Measurements from ENCODE around the gene ZNF580. TPM values are rescaled to one million over a fixed set of nuclear protein-coding genes. Genes with fewer than 3 reads are reported as not detected.

Gene ZNF580
- total RNA-seq, 1 donor from 2014 or later, result 81.2 TPM

DNA sequence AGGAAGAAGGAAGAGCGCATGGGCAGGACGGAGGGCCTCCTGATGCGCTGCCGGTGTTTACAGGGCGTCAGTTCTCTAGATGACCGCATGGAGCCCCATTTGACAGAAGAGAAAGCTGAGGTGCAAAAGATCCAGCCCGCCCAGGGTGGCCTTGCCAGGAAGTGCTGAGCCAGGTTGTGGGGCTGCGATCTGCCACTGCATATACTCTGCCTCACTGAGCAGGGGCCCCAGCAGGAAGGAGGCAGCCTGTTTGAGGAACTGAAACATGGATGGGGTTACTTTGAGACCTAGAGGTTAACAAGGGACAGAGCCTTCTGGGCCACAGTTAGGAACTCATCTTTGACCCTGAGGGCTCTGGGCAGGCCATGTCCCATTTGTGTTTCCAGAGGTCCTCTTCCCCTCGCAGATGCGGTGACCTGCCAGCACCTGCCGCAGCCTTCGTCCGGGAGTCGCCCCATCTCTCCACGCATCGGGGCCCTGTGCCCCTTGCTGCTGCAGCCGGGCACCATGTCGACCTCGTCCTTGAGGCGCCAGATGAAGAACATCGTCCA lies 37.4 kb downstream of the ZNF580 start:
- Mint-ChIP-seq H3K4me1 (peaks cover 69% of the 10 kb centered on the region), H3K27ac (peak overlapping the region; percentile 83), H3K36me3 (ENCODE audit: low read depth) (peaks cover 68% of the 10 kb centered on the region), H3K4me3 (peak overlapping the region; percentile 89), H3K9me3 (no peaks in the 10 kb centered on the region), H3K27me3 (no peaks in the 10 kb centered on the region)
- CTCF ChIA-PET, result interaction anchor here (0.9 to 2.4 kb wide), 3 partner anchors 24 to 131 kb away, joined by 3 to 6 read pairs (median 3); partner anchors contain the start of gene U2AF2
- ATAC-seq (ENCODE audit: low read depth) (peak; percentile 86), DNase-seq (peak; percentile 72)
- intact Hi-C loops (cut with micrococcal nuclease), result loop anchor here (1.0 kb wide), 1 partner anchor 24 kb away; no protein-coding TSS in a partner anchor
- POLR2A ChIA-PET, result interaction anchor here (0.5 to 1.4 kb wide), 7 partner anchors 24 to 637 kb away, joined by 3 to 11 read pairs (median 3); partner anchors contain the start of genes U2AF2, UBE2S, ZNF581 and ZNF865
- TF ChIP-seq CTCF (IDR thresholded peaks at IDR 0.05), result no peak

DNA sequence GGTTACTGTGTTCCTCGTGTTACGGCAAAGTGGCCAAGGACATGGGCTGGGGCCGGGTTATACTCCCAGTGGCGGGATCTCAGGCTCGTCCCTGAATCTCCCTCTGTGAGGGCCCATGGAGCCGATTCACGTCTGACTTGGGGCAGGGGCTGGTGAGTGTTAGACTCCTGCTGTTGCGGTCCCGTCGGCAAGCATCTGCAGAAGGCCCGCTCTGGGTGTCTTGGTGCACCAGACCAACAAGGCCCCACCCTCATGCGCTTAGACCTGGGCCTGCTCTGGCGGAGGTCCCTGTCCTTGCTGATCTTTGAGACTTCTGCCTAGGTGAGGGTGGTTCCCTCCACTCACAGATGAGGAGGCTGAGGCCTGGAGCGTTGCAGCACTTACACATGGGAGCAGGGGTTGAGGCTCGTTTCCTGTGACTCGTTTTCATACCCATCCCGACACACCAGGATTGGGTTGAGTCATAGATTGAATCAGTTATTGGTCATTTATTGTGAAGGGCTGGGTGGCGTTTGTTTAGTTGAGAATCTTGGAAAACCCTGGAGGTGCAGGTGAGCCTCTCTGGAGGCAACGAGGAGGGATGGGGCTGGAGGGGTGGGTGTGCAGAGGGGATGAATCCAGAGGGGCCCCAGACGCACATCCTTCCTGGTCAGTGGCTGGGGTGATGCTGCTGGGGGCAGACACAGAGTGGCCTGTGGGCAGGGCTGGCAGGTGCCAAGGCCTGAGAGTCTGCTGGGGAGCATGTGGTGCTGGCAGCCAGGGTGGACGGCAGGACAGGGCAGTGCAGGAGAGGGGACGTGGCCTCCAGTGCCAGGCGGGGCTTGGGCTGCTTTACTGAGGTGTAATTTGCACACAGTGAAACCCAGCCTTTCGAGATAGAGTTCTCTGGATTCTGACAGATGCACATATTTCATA lies 38.8 kb downstream of the ZNF580 start:
- ATAC-seq (ENCODE audit: low read depth) (no peak), DNase-seq (no peak)
- Mint-ChIP-seq H3K36me3 (ENCODE audit: low read depth) (peaks cover 70% of the 10 kb centered on the region), H3K9me3 (no peaks in the 10 kb centered on the region), H3K27me3 (no peaks in the 10 kb centered on the region), H3K4me1 (peaks cover 66% of the 10 kb centered on the region), H3K27ac (peak overlapping the region; percentile 24), H3K4me3 (no peak overlapping the region)
- TF ChIP-seq CTCF (IDR thresholded peaks at IDR 0.05), result no peak
- intact Hi-C loops (cut with micrococcal nuclease), result no loop called here
- CTCF ChIA-PET, result no interaction called here
- POLR2A ChIA-PET, result no interaction called here

DNA sequence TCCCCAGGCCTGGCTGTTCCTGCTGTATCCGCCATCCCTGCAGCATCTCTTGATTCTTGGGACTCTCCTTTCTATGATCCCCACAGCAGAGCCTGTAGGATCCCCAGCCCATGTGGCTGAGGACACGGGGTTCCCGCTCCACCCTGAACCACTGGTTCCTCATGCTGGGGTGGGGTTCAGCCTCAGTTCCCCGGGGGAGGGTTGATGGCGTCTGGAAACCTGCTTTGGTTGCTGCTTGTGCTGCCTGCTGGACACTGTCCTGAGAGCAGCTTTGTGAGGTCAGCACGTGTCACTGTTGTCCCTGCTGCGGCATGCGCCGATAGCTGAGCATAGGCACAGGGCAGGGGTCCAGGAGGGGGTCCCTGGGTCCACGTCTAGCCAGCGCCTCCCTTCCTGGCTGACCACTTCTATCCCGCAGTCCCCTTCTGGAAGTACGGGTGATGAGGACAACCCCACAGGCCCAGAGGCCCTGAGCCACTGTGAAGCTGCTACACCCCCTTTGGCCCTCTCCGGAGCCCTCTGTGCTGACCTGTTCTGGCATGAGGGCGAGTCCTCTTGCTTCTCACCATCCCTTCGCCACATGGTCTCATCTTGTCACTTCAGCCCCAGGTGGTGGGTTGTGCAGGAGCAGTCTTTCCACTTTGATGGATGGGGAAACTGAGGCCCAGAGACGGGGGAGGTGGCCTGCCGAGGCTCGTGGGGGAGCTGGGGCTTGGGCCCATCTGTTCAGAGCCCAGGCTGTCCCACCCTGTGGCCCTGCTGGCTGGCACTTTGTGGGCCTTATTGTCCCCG lies 39.7 kb downstream of the ZNF580 start:
- POLR2A ChIA-PET, result no interaction called here
- Mint-ChIP-seq H3K27me3 (no peaks in the 10 kb centered on the region), H3K9me3 (no peaks in the 10 kb centered on the region), H3K27ac (no peak overlapping the region), H3K4me3 (no peak overlapping the region), H3K4me1 (peaks cover 64% of the 10 kb centered on the region), H3K36me3 (ENCODE audit: low read depth) (peaks cover 75% of the 10 kb centered on the region)
- no peak for TF ChIP-seq CTCF (IDR thresholded peaks at IDR 0.05)
- ATAC-seq (ENCODE audit: low read depth) (no peak), DNase-seq (no peak)
- intact Hi-C loops (cut with micrococcal nuclease), result no loop called here
- CTCF ChIA-PET, result no interaction called here

DNA sequence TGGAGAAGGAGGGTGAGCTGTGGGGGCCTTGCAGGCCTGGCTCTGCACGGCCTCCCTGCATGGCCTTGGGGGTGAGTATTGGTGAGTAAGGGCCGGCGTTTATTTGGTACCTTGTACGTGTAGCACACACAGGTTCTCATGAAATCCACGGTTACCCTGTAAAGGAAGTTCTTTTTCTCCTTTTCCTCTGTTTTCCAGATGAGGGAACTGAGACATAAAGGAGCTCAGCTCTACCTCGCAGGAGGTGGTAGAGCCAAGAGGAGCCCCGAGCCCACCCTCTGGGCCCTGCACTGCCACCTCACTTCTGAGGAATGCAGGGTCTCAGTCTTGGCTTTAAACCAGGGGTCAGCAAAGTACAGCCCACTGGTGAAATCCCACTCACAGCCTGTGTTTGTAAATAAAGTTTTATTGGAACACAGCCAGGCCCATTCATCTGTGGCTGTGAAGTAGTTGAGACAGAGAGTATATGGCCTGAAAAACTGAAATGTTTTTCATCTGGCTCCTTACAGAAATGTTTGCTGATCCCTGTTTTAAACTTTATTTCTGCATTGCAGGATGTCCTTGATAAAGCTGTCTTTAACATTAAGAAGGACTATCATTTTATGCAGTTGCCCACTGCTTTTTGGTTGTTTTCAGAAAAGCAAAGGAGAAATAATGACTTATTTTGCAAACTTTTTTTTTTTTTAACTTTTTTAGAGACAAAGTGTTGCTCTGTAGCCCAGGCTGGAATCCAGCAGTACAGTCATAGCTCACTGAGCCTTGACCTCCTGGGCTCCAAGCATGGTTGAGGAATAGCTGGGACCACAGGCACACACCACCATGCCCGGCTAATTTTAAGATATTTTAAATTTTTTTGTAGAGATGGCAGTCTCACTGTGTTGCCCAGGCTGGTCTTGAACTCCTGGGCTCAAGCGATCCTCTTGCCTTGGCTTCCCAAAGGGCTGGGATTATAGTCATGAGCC lies 40.6 kb downstream of the ZNF580 start:
- no peaks in the 10 kb centered on the region for H3K9me3 Mint-ChIP-seq
- no peak overlapping the region for H3K27ac Mint-ChIP-seq
- H3K36me3 Mint-ChIP-seq (ENCODE audit: low read depth), result peaks cover 81% of the 10 kb centered on the region
- DNase-seq (no peak), ATAC-seq (ENCODE audit: low read depth) (no peak)
- no peaks in the 10 kb centered on the region for H3K27me3 Mint-ChIP-seq
- ChIA-PET POLR2A (interaction anchor here (0.7 kb wide), 1 partner anchor 27 kb away, joined by 4 read pairs; no protein-coding TSS in a partner anchor), CTCF (no interaction called here)
- intact Hi-C loops (cut with micrococcal nuclease), result no loop called here
- TF ChIP-seq CTCF (IDR thresholded peaks at IDR 0.05), result no peak
- peaks cover 63% of the 10 kb centered on the region for H3K4me1 Mint-ChIP-seq
- H3K4me3 Mint-ChIP-seq, result no peak overlapping the region

Measured in activated B cell treated with CpG ODN at 0.5 μM for 24 hours (primary cell).